ENCODE measurements around the gene CAND2.

The CAND2 gene

GRCh38 chr3:12796171-12797123 is at the start of gene CAND2:
CAND2 (plus strand) TSS chr3:12796680; CDS start chr3:12796721, 41 bp downstream.
- DNase-seq = peak; percentile 70

GRCh38 chr3:12748477-12748876 is 48.0 kb upstream of the CAND2 start:
- no peak for DNase-seq

- no peak for DNase-seq
These were observed 46.3 kb upstream of the CAND2 start for GRCh38 chr3:12750223-12750622.

GRCh38 chr3:12750658-12751071 is 45.8 kb upstream of the CAND2 start:
- no peak for DNase-seq

- no peak for DNase-seq
These were observed 44.9 kb upstream of the CAND2 start for GRCh38 chr3:12751571-12751970.

- no peak for DNase-seq
These were observed 44.4 kb upstream of the CAND2 start for GRCh38 chr3:12752102-12752501.

- DNase-seq = no peak
These were observed 43.7 kb upstream of the CAND2 start for GRCh38 chr3:12752809-12753208.

GRCh38 chr3:12753275-12754028 is 43.0 kb upstream of the CAND2 start:
- no peak for DNase-seq

- no peak for DNase-seq
These were observed 42.2 kb upstream of the CAND2 start for GRCh38 chr3:12754313-12754712.

- no peak for DNase-seq
These were observed 40.7 kb upstream of the CAND2 start for GRCh38 chr3:12755754-12756153.

GRCh38 chr3:12756175-12756574 is 40.3 kb upstream of the CAND2 start:
- no peak for DNase-seq

GRCh38 chr3:12756635-12757034 is 39.8 kb upstream of the CAND2 start:
- no peak for DNase-seq

- no peak for DNase-seq
These were observed 38.3 kb upstream of the CAND2 start for GRCh38 chr3:12758025-12758781.

- peak; percentile 95 for DNase-seq
These were observed 37.3 kb upstream of the CAND2 start, which contains the start of gene TMEM40 for GRCh38 chr3:12759097-12759679. TMEM40 (minus strand) TSS chr3:12759259; CDS start chr3:12749832, 9,427 bp downstream.

- DNase-seq = no peak
These were observed 36.6 kb upstream of the CAND2 start for GRCh38 chr3:12759693-12760565.

- no peak for DNase-seq
These were observed 32.2 kb upstream of the CAND2 start for GRCh38 chr3:12764171-12764776.

- peak; percentile 64 for DNase-seq
These were observed 29.9 kb upstream of the CAND2 start for GRCh38 chr3:12766541-12766940.

GRCh38 chr3:12768579-12769527 is 27.6 kb upstream of the CAND2 start:
- DNase-seq = no peak

- DNase-seq = no peak
These were observed 26.7 kb upstream of the CAND2 start for GRCh38 chr3:12769761-12770160.

GRCh38 chr3:12771236-12771635 is 25.2 kb upstream of the CAND2 start:
- DNase-seq = no peak

Measured in islet precursor cell (in vitro differentiated cells).